Left ventricle myocardium inferior (tissue), 1 donor: ENCODE measurements around the gene ADAM15. TPM values are rescaled to one million over a fixed set of nuclear protein-coding genes. Genes with fewer than 3 reads are reported as not detected.

Source experiments
- DNase-seq: peaks from one replicate; pipeline ENCODE4 v3.0.0-alpha.2; 2020
- H3K27ac ChIP-seq: fragments of 200-600 bp; replicated peaks from 2 replicates; pipeline ENCODE4 v1.8.0; 2021
- H3K27me3 ChIP-seq: fragments of 200-600 bp; 2 replicates; pipeline ENCODE4 v1.8.0; 2021; ENCODE audit warnings: low read depth
- H3K36me3 ChIP-seq: fragments of 200-600 bp; 2 replicates; pipeline ENCODE4 v1.8.0; 2021
- H3K4me1 ChIP-seq: fragments of 200-600 bp; 2 replicates; pipeline ENCODE4 v1.8.0; 2021
- H3K4me3 ChIP-seq: fragments of 200-600 bp; 2 replicates; pipeline ENCODE4 v1.8.0; 2021; ENCODE audit warnings: mild to moderate bottlenecking, moderate library complexity
- H3K9me3 ChIP-seq: fragments of 200-600 bp; replicated peaks from 2 replicates; pipeline ENCODE4 v1.8.0; 2021
- CTCF ChIP-seq: fragments of 200-600 bp; IDR thresholded peaks from 2 replicates; pipeline ENCODE4 v1.8.0; 2021; ENCODE audit warnings: antibody characterized with exemption, mild to moderate bottlenecking, borderline replicate concordance
- intact Hi-C: fragments of 100-400 bp; cut with micrococcal nuclease; formaldehyde crosslinking; loops from one replicate; pipeline ENCODE4 v1.11.0; 2022
- total RNA-seq: library from RNA; stranded (reverse); fragmentation: NEBNext Ultra II Directional; extraction: Animal tissue kit (Norgen Biotek cat#: 25700); gene quantifications from one replicate; pipeline ENCODE4 v1.2.1, GENCODE V29; 2021
- donor health status: DM: no; HTN: yes; CAD: no; lungs with severe emphysema.

Gene ADAM15
- total RNA-seq, 1 donor from 2014 or later: 82.1 TPM

GRCh38 chr1:155037043-155037442 is 14.1 kb upstream of the ADAM15 start:
- Histone ChIP-seq H3K36me3 (no peaks in the 10 kb centered on the region), H3K27ac (no peak overlapping the region), H3K4me1 (peaks cover 12% of the 10 kb centered on the region), H3K4me3 (no peak overlapping the region), H3K27me3 (no peaks in the 10 kb centered on the region), H3K9me3 (no peaks in the 10 kb centered on the region)
- TF ChIP-seq CTCF: no peak
- intact Hi-C loops: no loop called here
- DNase-seq: no peak

GRCh38 chr1:155037851-155038441 is 13.2 kb upstream of the ADAM15 start:
- TF ChIP-seq CTCF: no peak
- H3K4me1 ChIP-seq: peaks cover 12% of the 10 kb centered on the region
- no peak overlapping the region for H3K27ac ChIP-seq
- intact Hi-C loops: no loop called here
- H3K4me3 ChIP-seq: no peak overlapping the region
- no peaks in the 10 kb centered on the region for H3K27me3 ChIP-seq
- no peaks in the 10 kb centered on the region for H3K36me3 ChIP-seq
- DNase-seq: no peak
- H3K9me3 ChIP-seq: no peaks in the 10 kb centered on the region

GRCh38 chr1:155038602-155039307 is 12.4 kb upstream of the ADAM15 start:
- Histone ChIP-seq H3K4me3 (no peak overlapping the region), H3K27ac (no peak overlapping the region), H3K27me3 (no peaks in the 10 kb centered on the region), H3K4me1 (peaks cover 12% of the 10 kb centered on the region), H3K36me3 (no peaks in the 10 kb centered on the region), H3K9me3 (no peaks in the 10 kb centered on the region)
- DNase-seq: no peak
- TF ChIP-seq CTCF: no peak
- intact Hi-C loops: no loop called here

GRCh38 chr1:155039308-155039669 is 11.8 kb upstream of the ADAM15 start:
- no peak for TF ChIP-seq CTCF
- Histone ChIP-seq H3K36me3 (no peaks in the 10 kb centered on the region), H3K27ac (no peak overlapping the region), H3K4me3 (no peak overlapping the region), H3K4me1 (peaks cover 12% of the 10 kb centered on the region), H3K9me3 (no peaks in the 10 kb centered on the region), H3K27me3 (no peaks in the 10 kb centered on the region)
- intact Hi-C loops: no loop called here
- no peak for DNase-seq

- Histone ChIP-seq H3K9me3 (no peaks in the 10 kb centered on the region), H3K4me3 (no peak overlapping the region), H3K27me3 (no peaks in the 10 kb centered on the region), H3K27ac (no peak overlapping the region), H3K36me3 (no peaks in the 10 kb centered on the region), H3K4me1 (peaks cover 22% of the 10 kb centered on the region)
- intact Hi-C loops: no loop called here
- no peak for DNase-seq
- TF ChIP-seq CTCF: no peak
Measured at GRCh38 chr1:155040358-155041093, 10.6 kb upstream of the ADAM15 start.
